Measurements from ENCODE around the gene RNF112. TPM values are rescaled to one million over a fixed set of nuclear protein-coding genes. Genes with fewer than 3 reads are reported as not detected.

Gene RNF112
- total RNA-seq, 4 donors from 2014 or later, result 0.83 to 3.5 (median 2.2) TPM

DNA sequence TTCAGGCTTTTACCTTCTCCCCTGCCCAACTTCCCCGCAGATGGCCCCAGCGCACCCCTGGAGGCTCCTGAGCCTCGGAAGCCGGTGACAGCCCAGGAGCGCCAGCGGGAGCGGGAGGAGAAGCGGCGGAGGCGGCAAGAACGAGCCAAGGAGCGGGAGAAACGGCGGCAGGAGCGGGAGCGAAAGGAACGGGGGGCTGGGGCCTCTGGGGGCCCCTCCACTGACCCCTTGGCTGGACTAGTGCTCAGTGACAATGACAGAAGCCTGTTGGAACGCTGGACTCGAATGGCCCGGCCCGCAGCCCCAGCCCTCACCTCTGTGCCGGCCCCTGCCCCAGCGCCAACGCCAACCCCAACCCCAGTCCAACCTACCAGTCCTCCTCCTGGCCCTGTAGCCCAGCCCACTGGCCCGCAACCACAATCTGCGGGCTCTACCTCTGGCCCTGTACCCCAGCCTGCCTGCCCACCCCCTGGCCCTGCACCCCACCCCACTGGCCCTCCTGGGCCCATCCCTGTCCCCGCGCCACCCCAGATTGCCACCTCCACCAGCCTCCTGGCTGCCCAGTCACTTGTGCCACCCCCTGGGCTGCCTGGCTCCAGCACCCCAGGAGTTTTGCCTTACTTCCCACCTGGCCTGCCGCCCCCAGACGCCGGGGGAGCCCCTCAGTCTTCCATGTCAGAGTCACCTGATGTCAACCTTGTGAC, 29.1 kb upstream of the RNF112 start:
- peaks cover 24 to 40% of the 10 kb centered on the region in 2 donors for H3K36me3 ChIP-seq
- 92 to 94% methylated on average over 22 to 31 of the region's 31 CpGs for WGBS, 2 donors
- intact Hi-C loops (cut with DNase I), result no loop called here
- no peak overlapping the region for H3K27ac ChIP-seq
- DNase-seq, result no peak
- no peaks in the 10 kb centered on the region for H3K27me3 ChIP-seq
- TF ChIP-seq CTCF (IDR thresholded peaks at IDR 0.05) (no peak), POLR2A (IDR thresholded peaks at IDR 0.05) (no peak)
- H3K9me3 ChIP-seq, result no peaks in the 10 kb centered on the region
- H3K4me1 ChIP-seq, result peaks cover 10 to 30% of the 10 kb centered on the region in 2 donors
- H3K4me3 ChIP-seq (replicated peaks in 1 of 3), result no peak overlapping the region

- Histone ChIP-seq H3K4me1 (peaks cover 19 to 39% of the 10 kb centered on the region in 2 donors), H3K9me3 (no peaks in the 10 kb centered on the region), H3K27ac (peak overlapping the region in 1 of 3 donors; percentile 76), H3K4me3 (replicated peaks in 1 of 3) (no peak overlapping the region), H3K27me3 (no peaks in the 10 kb centered on the region), H3K36me3 (peaks cover 24 to 40% of the 10 kb centered on the region in 2 donors)
- WGBS, 2 donors, result 88 to 90% methylated on average over 9 to 11 of the region's 13 CpGs
- intact Hi-C loops (cut with DNase I), result no loop called here
- DNase-seq, result no peak
- TF ChIP-seq POLR2A (IDR thresholded peaks at IDR 0.05), result no peak
- no peak for TF ChIP-seq CTCF (IDR thresholded peaks at IDR 0.05)
These were observed 28.2 kb upstream of the RNF112 start for GRCh38 chr17:19382531-19383444.

DNA sequence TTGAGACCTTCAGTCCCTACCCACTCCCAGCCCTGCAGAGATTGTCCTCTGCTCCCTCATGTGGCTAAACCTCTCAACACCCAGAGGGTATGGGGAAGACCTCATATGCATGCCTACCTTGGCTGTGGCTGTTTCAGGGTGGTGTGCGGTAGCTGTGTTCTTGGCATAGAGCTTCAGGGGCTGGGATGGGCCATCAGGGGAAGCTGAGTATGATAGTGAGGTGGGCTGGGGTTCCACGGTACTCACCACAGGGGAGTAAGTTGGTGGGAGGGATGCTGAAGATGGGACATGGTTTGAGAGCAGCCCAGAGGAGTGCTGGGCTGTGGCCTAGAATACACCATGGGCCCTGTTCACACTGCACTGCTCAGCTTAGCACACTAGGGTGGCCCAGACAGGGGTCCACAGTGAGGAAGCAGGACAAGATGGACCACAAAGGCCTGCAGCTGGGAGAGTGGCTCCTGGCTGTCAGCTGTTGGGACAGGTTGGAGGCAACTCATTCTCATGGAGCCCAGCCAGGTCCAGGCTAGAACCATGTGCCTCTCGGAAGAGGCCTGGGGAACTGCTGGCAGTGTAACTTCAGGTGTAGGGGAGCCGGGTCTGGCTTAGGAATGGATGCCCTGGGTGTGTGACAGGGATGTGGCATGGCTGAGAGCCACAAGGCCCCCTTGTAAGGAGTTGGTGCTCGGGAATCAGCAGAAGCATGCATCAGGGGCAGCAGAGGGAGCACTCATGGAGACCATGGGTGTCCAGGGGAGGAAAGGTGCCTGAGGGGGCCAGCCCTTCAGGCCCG, 27.2 kb upstream of the RNF112 start:
- intact Hi-C loops (cut with DNase I), result no loop called here
- peaks cover 24 to 40% of the 10 kb centered on the region in 2 donors for H3K36me3 ChIP-seq
- whole genome bisulfite sequencing, 2 donors, result 83 to 96% methylated on average over 4 to 6 of the region's 6 CpGs

GRCh38 chr17:19384723-19385391, 26.2 kb upstream of the RNF112 start:
- Histone ChIP-seq H3K4me1 (peaks cover 12 to 41% of the 10 kb centered on the region in 2 donors), H3K4me3 (replicated peaks in 1 of 3) (no peak overlapping the region), H3K27ac (peak overlapping the region; percentile 75 to 79 (median 76)), H3K27me3 (no peaks in the 10 kb centered on the region), H3K36me3 (peaks cover 24 to 40% of the 10 kb centered on the region in 2 donors), H3K9me3 (no peaks in the 10 kb centered on the region)
- intact Hi-C loops (cut with DNase I), result no loop called here
- peak; percentile 94 to 95 for DNase-seq
- TF ChIP-seq POLR2A (IDR thresholded peaks at IDR 0.05), result no peak
- TF ChIP-seq CTCF (IDR thresholded peaks at IDR 0.05), result no peak
- 20 to 29% methylated on average over 15 to 16 of the region's 16 CpGs for WGBS, 2 donors

More for the DNA sequence above, 27.2 kb upstream of the RNF112 start:
- H3K27ac ChIP-seq, result peak overlapping the region; percentile 55 to 76 (median 75)
- no peak for TF ChIP-seq CTCF (IDR thresholded peaks at IDR 0.05)
- H3K9me3 ChIP-seq, result no peaks in the 10 kb centered on the region
- DNase-seq, result no peak
- H3K4me1 ChIP-seq, result peaks cover 16 to 48% of the 10 kb centered on the region in 2 donors
- no peaks in the 10 kb centered on the region for H3K27me3 ChIP-seq
- no peak overlapping the region for H3K4me3 ChIP-seq (replicated peaks in 1 of 3)
